Stimulated activated CD4-positive, alpha-beta T cell treated with anti-CD3 and anti-CD28 coated beads, Interleukin-15, amount 100 ng/mL, for 1 hour (primary cell): ENCODE results near the gene PDZD7.
"Not testable (repeated sequence)": the region's sequence is repeated elsewhere in the genome, so short reads cannot be mapped to it uniquely, and the experiment has no call there.

Experiments used
- DNase-seq, 2 donors: peaks; one replicate each; pipeline ENCODE4 v3.0.0-alpha.2; 2020; ENCODE audit warnings: low read depth in 1 of 2, low spot score in 1 of 2

Gene PDZD7

DNA sequence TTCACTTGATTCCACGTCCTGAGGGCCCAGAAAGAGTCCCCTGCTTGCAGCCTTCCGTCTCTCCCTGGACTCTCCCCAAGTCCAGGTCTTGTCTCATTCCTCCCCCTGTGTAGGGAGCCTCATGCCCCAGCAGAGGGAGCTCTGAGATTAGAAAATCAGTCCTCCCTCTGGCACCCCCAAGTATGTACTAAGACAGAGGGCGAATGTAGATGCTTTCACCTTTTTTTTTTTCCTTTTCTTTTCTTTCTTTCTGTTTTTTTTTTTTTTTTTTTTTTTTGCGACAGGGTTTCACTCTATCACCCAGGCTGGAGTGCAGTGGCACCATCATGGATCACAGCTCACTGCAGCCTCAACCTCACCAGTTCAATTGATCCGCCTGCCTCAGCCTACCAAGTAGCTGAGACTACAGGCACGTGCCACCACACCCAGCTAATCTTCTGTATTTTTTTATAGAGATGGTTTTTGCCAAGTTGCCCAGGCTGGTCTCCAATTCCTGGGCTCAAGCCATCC is 10.4 kb upstream of the PDZD7 start:
- DNase-seq: peak; percentile 45 to 47

DNA sequence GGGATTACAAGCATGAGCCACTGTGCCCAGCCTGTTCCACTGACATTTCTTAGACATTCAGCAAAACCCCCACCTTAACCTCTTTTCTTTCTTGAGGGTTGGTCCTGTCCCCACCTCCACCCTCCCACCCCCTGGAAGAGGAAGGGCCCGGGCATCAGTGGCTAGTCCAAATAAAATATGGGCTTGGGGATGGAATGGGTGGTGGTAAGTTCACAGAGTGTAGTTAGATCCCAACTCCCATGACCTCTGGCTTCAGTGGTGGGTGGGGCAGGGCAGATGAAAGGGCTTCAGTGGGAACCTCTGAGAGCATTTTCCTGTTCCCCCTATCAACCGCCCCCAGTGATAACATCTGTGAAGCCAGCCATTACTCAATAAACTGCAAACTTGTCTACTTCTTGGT is 9.9 kb upstream of the PDZD7 start:
- no peak for DNase-seq

DNA sequence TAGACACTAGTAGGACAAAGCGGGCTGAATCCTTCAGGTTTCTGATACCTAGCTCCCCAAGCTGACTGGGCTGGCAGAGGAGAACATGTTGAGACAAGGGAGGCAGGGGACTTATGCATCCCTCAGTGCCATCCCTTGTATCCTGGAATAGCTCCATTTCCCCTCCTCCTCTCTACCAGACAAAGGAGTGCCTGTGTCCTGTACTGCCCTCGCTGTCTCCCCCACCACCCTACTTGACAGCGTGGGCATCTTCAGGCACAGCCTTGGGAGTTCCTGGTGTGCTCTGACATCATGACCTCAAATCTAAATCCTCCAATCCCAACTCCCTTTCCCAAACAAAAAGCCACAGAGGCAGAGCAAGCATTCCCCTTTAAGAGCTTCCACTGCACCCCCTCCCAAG is 9.1 kb upstream of the PDZD7 start:
- no peak for DNase-seq

DNA sequence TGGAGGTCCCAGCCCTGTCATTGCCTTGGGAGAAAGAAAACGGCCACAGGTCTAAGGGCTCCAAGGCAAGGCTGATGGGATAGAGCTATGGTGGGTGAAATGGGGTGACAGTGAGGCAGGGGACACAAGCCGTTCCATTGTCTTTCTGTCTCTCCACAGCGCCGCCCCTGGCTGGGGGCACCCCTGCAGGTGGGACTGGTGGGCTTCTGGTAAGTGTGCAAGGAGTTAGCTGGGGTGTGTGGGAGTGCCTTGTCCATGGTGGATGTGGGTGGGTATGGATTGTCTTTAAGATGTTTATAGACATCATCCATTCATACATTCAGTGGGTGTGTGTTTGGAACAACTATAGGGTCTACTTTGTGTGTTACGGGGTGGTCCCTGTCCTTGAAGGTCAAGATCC is 7.6 kb upstream of the PDZD7 start:
- no peak for DNase-seq

DNA sequence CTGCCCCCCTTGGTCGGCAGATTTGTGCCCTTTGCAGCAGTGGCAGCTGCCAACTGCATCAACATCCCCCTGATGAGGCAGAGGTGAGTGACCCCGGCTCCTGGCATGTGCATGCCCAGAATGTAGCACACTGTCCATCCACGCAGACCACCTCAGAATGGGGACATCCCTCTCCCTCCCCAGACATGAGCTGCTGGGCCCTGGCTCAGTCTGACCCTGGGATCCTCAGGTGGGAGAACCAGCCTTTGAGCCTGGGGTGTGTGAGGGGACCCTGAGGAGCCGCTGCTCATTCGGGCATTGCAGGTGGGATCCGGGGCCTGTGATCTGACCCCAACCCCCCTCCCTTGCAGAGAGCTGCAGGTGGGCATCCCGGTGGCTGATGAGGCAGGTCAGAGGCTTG is 5.8 kb upstream of the PDZD7 start:
- no peak for DNase-seq

DNA sequence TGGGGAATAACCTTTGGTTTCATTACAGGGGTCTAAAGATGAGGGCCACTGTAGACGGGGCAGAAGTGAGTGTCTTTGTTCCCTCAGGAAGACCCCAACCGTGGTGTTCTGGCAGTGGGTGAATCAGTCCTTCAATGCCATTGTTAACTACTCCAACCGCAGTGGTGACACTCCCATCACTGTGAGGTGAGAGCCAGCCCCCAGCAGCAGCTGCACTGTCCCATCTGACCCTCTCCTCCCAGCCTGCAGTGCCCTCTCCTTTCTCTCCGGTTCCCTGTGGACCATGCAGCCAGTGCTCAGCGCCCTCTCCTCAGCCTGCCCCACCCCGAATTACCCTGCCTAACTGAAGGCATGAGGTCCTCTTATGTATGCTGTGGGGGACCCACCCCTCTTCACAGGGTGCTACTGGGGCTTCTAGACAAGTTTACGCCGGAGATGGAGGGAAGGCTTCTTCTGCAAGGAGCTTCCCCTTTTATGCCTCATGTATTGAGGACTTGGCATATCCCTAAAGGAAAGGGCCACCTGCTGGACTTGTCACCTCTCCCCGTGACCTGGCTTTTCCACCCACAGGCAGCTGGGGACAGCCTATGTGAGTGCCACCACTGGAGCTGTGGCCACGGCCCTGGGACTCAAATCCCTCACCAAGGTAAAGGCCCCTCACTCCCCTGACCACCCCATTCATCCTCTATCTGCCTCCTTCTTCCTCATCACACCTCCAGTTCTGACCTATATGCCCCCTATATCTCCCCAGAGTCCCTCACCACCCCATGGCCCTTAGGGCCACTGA is 5.2 kb upstream of the PDZD7 start:
- no peak for DNase-seq

DNA sequence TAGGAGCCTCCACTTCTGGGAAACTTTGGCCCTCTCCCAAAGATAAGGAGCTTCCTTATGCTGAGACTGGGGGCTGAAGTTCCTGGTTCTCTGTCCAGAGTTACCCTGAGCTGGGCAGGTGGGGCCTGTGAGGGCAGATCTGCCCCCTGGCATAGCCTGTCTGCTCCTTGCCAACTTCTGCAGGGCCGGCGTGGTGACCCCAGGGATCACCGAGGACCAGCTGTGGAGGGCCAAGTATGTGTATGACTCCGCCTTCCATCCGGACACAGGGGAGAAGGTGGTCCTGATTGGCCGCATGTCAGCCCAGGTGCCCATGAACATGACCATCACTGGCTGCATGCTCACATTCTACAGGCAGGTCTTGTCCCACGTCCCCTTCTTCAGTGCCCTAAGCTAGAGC is 4.4 kb upstream of the PDZD7 start:
- DNase-seq: no peak

DNA sequence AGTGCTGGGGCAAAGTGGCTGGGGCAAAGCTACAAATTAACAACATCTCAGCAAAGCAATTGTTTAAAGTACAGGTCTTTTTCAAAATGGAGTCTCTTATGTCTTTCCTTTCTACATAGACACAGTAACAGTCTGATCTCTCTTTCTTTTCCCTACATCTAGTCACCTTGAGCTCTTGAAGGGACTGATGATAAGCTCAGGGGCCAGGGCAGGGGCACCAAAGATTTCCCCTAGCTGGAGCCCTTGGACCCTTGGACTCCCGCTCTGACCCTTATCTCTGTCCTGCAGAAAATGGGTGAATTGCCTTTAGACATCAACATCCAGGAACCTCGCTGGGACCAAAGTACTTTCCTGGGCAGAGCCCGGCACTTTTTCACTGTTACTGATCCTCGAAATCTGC is 3.5 kb upstream of the PDZD7 start:
- DNase-seq: not testable (repeated sequence)

DNA sequence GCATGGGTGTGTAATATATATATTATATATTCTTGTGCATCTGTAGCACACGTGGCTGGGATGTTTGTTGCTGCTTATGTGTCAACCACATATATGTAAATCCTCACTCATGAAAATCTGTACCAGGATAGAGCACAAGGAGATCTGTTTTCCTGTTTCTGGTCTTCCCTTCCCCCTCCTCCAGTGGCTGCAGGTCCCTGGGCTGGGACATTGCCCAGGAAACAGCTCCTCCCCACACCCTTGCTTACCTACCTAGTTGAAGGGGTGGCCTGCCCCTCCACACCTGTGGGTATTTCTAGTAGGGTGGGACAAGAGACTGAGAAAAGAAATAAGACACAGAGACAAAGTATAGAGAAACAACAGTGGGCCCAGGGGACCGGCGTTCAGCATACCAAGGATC is 2.3 kb upstream of the PDZD7 start:
- no peak for DNase-seq

DNA sequence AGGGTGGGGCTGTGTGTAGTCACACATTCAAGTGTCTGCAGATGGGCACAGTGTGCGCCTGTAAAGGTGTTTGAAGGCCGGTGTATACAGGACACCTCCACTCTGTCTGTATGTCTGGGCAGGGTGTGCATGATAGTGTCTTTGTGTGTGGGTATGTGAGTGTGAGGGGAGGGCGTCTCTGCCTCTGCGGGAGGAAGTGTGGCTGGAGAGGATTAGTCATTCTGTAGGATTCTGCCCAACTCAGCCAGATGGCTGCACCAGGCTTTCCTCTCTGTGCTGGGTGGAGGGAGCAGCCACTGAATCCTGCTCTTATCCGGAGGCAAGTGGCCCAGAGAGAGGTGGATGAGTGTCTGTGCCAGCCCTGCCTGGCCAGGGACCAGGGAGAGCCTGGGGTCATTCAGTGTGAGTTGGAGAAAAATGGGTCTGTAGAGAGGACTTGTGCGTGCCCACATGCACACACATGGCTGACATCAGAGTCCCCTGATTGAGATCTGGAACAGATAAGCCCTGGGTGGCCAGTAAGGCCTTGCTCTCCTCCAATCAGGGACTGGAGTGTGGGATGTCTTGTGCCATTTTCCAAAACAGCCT is 1.8 kb upstream of the PDZD7 start:
- peak; percentile 14 to 36 for DNase-seq

DNA sequence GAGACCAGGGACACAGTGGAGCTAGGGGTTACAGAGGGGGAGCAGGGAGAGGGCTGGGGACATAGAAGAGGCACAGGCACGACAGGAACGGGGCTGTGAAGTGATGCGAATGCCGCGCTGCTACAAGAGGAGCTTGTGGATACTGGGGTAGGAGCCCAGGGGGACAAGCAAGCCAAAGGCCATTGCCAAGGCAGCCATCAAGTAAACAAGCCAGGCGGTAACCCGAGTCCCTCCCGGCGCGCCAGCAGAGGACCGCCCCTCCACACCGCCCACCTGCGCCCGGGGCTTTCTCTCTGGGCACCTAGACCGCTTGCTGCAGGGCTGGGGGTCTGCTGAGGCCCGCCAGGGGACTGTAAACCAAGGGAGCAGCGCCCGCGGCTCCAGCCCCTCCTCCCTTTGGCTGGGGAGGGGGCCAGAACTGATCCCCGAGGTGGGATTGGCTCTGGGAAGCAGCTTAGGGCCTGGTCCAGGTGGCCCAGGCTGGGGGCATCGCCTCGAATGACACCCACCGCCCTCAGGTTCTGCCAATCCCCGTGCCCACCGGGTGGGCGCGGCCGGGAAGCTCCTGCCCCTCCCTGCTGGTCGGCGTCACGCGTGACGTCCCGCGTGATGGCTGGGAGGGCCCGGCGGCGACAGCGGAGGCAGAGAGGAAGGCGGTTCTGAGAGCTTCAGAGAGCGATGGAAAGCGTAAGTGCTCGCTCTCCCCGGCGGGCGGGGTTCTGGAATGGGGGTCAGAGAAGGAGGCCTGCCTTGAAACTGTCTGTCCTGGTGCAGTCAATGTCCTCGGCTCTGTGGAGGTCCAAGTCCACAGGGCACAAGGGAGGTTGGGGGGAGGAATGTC is 1.1 kb upstream of the PDZD7 start:
- peak; percentile 57 to 60 for DNase-seq

DNA sequence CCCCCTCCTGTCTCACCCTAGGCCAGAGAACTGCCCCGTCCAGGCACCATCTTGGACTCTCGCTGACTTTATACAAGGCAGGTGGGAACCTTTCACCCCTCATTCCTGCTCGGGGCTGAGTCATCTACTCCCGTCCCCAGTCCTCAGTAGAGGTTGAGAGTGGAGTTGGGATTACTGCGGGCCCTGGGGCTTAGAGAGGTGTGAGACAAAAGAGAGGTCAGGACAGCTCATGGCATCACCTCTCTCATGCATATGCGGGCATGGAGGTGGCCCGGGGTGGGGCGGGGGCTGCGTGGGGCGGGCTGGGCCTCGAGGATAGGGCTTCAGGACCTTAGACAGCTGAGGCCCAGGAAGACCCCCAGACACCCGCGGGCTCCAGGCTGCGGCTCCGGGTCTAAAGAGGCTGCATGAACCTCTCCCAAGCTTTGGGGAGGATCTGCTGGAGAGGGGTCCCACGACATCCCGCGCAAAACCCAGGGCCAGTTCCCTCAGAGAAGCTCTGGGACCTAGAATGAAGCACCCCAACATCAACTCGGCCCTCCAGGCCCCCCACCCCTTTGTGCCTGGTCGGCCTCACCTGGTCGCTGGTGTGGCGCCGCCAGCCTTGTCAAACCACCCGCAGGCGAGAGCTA is 317 bp downstream of the PDZD7 start:
- DNase-seq: no peak

DNA sequence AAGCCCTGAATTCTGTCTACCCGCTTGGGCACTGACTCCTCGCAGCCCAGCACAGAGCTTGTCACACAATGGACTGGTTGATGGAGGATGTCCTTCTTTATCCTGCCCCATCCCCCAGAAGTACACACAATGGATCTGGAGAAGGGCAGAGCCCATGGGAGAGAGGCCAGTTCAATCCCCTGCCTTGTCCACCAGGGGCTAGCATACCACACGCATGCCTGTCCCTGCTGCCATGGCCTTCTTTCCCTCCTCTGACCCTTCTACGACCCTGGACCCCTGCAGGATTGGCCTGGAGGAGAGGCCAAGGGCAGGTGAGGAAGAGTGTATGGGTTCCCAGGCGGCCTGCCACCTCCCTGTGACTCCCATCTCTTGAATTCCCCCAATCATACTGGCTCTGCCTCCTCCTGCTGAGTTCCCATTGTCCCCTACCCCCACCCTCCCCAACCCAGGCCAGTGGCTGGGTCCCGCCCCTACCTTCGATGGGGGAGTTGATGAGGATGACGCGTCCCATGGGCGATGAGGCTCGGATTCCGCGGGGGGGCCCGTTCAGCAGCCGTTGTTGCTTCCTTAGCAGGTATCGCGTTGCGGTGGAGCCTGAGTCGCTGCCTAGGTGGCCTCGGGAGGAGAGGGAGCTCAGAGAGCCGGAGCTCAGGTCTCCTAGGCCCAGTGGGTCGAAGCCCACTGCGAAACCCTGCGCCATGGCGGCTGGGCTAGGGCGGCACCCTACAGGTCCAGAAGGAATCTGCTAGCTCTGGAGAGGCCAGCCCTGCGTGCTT is 1.2 kb downstream of the PDZD7 start:
- DNase-seq: no peak

DNA sequence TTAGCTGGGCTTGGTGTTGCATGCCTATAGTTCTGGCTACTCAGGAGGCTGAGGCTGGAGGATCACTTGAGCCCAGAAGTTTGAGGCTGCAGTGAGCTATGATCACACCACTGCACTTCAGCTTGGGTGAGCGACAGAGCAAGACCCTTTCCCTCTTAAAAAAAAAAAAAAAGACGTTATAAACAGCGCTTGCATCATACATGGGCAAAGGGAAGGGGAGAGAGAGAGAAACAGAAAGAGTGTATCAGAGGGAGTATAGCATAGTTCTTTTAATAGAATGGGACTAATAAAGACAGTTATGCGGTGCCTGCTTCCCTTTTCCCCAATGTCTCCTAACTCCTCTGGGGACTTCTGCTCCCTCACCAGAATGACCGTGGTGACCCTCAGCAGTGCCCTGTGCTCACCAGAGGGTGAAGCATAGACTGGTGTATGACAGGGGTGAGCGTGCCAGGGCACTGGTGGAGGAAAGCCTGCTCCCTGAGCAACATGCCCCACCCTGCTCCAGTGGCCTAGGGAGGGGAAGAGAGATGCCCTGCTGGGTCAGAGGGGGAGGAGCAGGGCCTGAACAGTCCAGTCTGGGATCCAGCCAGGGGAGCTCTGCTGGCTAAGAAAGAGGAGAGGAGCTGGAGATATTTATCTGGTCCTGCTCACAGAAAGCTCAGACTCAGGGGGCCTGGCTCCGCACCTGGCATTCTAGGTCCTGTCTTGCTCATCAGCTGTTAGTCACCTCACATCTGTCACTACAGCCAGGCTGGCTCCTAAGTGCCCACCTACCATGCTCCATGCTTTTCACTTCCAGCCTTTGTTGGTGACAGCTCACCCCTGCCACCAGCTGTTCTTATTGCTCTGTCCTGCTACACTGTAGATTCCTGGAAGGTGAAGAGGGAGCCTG is 2.2 kb downstream of the PDZD7 start:
- DNase-seq: no peak

DNA sequence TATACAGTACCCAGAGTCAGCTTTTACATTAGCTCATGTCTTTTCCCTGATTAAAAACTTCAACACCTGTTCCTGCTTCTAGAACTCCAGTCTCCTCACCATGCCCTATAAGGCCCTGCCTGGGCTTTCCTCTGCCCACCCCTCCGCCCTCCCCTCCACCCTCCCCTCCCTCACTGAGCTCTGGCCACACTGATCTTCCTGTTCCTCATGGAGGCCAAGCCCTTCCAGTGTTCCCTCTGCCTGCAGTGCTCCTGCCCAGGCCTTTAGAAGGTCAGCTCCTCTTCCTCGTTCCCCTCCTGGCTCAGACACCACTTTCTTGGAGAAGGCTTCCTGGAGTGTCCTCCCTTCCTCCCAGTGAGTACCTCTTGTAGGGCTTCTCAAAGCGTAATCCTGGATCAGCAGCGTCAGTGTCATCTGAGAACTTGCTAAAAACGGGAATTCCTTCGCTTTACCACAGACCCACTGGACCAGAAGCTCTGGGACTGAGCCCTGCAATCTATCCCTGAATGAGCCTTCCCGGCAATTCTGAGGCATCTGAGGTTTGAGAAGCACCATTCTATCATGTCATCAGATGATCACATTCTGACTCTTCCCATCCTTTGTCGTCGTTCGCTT is 3.7 kb downstream of the PDZD7 start:
- DNase-seq: no peak

DNA sequence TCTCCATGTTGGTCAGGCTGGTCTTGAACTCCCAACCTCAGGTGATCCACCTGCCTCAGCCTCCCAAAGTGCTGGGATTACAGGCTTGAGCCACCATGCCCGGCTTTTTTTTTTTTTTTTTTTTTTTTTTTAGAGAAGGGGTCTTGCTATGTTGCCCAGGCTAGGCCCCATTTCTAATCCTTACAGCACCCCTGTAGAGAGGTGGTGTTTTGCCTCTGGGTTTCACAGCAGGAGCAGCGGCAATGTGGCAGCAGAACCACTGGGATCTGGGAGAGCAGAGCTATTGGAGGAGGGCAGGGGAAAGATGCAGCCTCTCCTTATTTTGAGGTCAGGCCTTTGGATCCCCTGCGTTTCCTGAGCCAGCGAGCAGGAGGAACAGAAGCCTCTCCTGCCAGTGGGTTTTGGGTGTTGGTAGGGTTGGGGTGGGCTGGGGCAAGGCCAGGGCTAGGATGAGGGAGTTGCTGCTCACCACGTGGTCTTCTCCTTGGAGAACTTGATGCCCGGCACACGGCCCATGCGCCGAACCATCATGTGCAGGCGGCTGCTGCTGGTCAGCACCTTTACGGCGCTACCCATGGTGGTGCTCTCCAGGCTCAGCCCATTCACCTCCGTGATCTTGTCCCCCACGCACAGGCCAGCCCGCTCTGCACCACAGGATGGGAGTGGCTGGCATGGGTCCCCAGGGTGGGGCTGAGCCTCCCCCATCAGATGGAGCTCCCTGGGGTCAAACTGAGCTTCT is 7.8 kb downstream of the PDZD7 start:
- DNase-seq: no peak

DNA sequence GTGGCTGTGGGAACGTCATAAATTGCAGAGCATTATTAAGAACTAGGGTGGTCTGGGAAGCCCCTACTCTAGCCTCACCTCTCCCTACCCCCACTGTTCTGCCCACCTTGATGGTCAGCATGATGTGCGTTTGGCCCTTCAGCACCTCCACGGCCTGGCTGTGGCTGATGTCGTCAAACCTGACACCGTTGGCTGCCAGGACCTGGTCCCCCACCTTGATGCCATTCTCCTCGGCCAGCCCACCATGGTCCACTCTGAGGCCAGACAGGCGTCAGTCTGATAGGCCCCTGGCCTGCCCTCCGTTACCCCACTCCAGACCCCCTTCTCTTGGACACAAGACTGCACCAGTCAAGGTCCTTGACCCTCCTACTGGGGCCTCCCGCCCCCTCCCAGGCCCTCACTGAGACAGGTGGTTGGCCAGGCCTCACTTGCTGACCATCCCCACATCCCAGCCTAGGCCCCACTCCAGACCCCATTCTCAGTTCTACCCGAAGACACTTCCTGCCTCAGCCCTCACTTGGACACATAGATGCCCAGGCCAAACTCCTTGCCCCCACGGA is 9.2 kb downstream of the PDZD7 start:
- DNase-seq: no peak

DNA sequence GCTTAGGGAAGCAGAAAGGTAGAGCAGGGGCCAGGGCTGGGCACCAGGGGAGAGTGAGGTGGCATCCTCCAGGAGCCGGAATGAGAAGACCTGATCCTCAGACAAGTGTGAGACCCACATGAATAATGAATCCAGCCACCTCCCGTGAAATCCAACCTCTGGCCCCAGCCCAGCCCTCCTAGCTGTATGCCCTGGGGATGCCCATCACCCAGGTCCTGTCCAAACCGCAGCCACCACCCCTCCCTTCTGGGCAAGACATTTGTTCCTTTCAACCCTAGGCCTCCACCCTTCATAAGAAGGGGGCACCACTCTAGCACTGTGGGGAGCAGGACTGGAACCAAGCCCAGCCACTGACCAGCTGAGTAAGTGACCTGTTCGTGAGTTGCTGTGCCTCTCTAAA is 9.7 kb downstream of the PDZD7 start:
- no peak for DNase-seq
